Nephron (organoid): ENCODE data around the gene POMGNT2.

ENCODE experiments used
- H3K27ac Mint-ChIP-seq, 3 experiments: 2 replicates each; pipeline ENCODE4 v1.8.0; 2020; ENCODE audit warnings: mixed read lengths in 3 of 3, mild to moderate bottlenecking in 2 of 3, moderate library complexity in 1 of 3
- H3K27me3 Mint-ChIP-seq: 2 replicates; pipeline ENCODE4 v1.8.0; 2021; ENCODE audit warnings: low read depth, mild to moderate bottlenecking, moderate library complexity, mixed read lengths
- H3K36me3 Mint-ChIP-seq: 2 replicates; pipeline ENCODE4 v1.8.0; 2020; ENCODE audit warnings: low read depth, mixed read lengths
- H3K4me1 Mint-ChIP-seq: 2 replicates; pipeline ENCODE4 v1.8.0; 2020; ENCODE audit warnings: mixed read lengths
- H3K4me3 Mint-ChIP-seq, 3 experiments: 2 replicates each; pipeline ENCODE4 v1.8.0; 2020; ENCODE audit warnings: mild to moderate bottlenecking in 3 of 3, mixed read lengths in 3 of 3, moderate library complexity in 2 of 3
- H3K9me3 Mint-ChIP-seq: 2 replicates; pipeline ENCODE4 v1.8.0; 2020; ENCODE audit warnings: mixed read lengths
- TF ChIP-seq, protein P1 (sequence below), 3 experiments: fragments of 200-600 bp; sonication (generic); IDR thresholded peaks; one replicate each; pipeline ENCODE4 v1.5.0; 2021; ENCODE audit warnings: antibody characterized with exemption in 3 of 3; ENCODE audit not compliant: unreplicated experiment in 3 of 3

The POMGNT2 gene

DNA sequence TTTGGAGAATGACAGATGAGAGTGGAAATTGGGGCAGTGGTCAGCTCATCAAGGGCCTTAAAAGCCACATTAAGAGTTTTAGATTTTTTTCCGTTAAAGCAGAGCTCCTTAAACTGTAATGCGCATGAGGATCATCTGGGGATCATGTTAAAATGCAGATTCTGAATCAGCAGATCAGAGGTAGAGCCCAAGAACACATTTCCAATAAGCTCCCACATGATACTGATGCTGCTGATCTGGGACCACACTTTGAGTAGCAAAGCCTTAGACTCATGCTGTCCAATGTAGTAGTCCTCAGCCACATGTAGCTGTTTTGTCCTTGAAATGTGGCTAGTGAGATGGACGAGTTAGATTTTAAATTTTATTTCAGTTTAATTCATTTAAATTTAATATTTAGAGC is 26.3 kb upstream of the POMGNT2 start:
- H3K4me1 Mint-ChIP-seq = peaks cover 17% of the 10 kb centered on the region
- no peak overlapping the region for H3K27ac Mint-ChIP-seq
- no peak overlapping the region for H3K4me3 Mint-ChIP-seq
- TF ChIP-seq, protein P1, sequence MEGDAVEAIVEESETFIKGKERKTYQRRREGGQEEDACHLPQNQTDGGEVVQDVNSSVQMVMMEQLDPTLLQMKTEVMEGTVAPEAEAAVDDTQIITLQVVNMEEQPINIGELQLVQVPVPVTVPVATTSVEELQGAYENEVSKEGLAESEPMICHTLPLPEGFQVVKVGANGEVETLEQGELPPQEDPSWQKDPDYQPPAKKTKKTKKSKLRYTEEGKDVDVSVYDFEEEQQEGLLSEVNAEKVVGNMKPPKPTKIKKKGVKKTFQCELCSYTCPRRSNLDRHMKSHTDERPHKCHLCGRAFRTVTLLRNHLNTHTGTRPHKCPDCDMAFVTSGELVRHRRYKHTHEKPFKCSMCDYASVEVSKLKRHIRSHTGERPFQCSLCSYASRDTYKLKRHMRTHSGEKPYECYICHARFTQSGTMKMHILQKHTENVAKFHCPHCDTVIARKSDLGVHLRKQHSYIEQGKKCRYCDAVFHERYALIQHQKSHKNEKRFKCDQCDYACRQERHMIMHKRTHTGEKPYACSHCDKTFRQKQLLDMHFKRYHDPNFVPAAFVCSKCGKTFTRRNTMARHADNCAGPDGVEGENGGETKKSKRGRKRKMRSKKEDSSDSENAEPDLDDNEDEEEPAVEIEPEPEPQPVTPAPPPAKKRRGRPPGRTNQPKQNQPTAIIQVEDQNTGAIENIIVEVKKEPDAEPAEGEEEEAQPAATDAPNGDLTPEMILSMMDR (IDR thresholded peaks at IDR 0.05; ENCODE audit: unreplicated experiment in 3 of 3) = no peak
- peaks cover 4% of the 10 kb centered on the region for H3K27me3 Mint-ChIP-seq
- peaks cover 10% of the 10 kb centered on the region for H3K9me3 Mint-ChIP-seq
- H3K36me3 Mint-ChIP-seq = no peaks in the 10 kb centered on the region

DNA sequence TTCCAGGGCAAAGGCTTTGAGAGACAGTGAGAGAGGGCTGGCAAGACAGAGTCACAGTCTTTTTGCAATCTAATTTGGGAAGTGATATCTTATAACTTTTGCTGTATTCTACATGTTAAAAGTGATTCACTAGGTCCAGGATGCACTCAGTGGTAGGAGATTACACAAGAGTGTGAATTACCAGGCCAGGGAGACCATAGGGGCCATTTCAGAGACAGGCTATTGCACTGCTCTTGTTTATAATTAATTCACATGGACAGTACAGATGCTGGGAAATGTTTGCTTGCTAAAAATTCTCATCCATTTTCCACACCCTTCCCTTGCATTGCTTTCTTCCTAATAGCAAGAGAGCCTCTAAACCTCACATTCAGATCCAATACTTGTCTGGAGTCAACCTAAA is 22.6 kb upstream of the POMGNT2 start:
- H3K36me3 Mint-ChIP-seq = peaks cover 5% of the 10 kb centered on the region
- TF ChIP-seq, protein P1 (IDR thresholded peaks at IDR 0.05; ENCODE audit: unreplicated experiment in 3 of 3) = no peak
- H3K9me3 Mint-ChIP-seq = peaks cover 15% of the 10 kb centered on the region
- no peak overlapping the region for H3K4me3 Mint-ChIP-seq
- H3K4me1 Mint-ChIP-seq = peaks cover 14% of the 10 kb centered on the region
- peaks cover 4% of the 10 kb centered on the region for H3K27me3 Mint-ChIP-seq
- no peak overlapping the region for H3K27ac Mint-ChIP-seq

DNA sequence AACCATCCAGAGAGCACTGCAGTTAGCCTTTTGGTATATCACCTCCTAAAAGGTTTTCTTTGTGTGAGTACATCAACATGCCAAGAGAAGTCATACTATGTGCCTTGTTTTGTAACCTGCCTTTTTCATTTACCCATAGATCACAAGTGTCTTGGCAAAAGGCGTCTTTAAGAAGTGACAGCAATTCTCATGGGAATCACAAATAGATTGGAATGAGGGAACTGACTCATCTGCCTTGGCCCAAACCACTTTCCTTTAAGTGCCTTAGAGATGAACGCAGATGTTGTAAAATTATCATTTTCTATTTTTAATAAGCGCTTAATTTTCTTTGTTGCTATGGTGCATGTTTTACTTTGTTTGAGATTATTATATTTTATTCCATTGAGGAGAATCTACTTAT is 20.7 kb upstream of the POMGNT2 start:
- Mint-ChIP-seq H3K36me3 (peaks cover 6% of the 10 kb centered on the region), H3K4me3 (no peak overlapping the region), H3K27me3 (peaks cover 4% of the 10 kb centered on the region), H3K4me1 (no peaks in the 10 kb centered on the region), H3K9me3 (peaks cover 27% of the 10 kb centered on the region), H3K27ac (no peak overlapping the region)
- TF ChIP-seq, protein P1 (IDR thresholded peaks at IDR 0.05; ENCODE audit: unreplicated experiment in 3 of 3) = no peak

DNA sequence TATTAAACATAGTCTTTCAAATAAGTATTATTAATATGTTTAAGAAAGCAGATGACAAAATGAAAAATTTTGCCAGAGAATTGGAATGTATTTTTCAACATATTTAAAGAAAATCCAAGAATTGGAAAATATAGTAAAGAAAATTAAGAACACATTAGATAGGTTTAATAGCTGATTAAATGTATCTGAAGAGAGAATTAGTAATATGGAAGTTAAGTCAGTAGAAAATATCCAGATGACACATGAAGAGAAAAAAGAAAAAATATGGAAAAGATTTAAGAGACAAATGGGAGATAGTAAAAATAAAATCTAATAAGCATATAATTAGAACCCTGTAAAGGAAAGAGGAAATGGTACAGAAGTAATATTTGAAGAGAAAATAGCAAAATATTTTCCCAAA is 18.0 kb upstream of the POMGNT2 start:
- TF ChIP-seq, protein P1 (IDR thresholded peaks at IDR 0.05; ENCODE audit: unreplicated experiment in 3 of 3) = no peak
- Mint-ChIP-seq H3K9me3 (peaks cover 27% of the 10 kb centered on the region), H3K27me3 (peaks cover under 1% of the 10 kb centered on the region), H3K27ac (no peak overlapping the region), H3K4me1 (no peaks in the 10 kb centered on the region), H3K36me3 (peaks cover 6% of the 10 kb centered on the region), H3K4me3 (no peak overlapping the region)

DNA sequence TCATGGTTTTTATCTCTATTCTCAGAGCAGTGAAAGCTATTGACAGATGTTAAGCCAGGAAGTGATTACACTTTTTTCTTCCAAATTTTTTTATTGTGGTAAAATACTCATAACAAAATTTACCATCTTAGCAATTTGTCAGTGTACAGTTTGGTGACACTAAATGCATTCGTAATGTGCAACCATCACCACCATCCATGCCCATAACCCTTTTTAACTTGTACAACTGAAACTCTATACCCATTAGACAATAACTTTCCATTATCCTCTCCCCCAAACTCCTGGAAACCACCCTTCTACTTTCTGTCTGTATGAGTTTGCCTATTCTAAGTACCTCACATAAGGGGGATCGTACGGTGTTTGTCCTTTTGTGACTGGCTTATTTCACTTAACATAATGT is 15.1 kb upstream of the POMGNT2 start:
- Mint-ChIP-seq H3K36me3 (peaks cover 6% of the 10 kb centered on the region), H3K27ac (no peak overlapping the region), H3K9me3 (peaks cover 27% of the 10 kb centered on the region), H3K27me3 (peaks cover 16% of the 10 kb centered on the region), H3K4me1 (no peaks in the 10 kb centered on the region), H3K4me3 (no peak overlapping the region)
- TF ChIP-seq, protein P1 (IDR thresholded peaks at IDR 0.05; ENCODE audit: unreplicated experiment in 3 of 3) = no peak

DNA sequence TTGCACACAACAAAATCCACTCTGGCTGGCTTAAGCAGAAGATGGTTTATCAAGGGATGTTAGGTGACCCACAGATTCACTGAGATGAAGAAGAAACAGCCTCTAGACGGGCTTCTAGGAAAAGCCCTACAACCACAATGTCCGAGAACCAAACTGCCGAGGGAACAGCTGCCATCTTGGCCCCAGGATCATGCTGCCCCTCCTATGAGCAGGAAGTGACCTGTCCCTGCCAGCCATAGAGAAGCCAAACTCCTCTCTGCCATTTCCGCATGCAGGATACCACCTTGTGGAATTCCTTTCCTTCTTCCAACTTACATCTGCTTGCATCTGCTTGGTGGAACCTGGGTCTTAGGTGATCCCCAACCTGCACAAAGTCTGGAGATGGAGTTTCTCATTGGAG is 11.4 kb upstream of the POMGNT2 start:
- Mint-ChIP-seq H3K9me3 (peaks cover 3% of the 10 kb centered on the region), H3K4me1 (no peaks in the 10 kb centered on the region), H3K27me3 (peaks cover 22% of the 10 kb centered on the region), H3K27ac (no peak overlapping the region), H3K36me3 (no peaks in the 10 kb centered on the region), H3K4me3 (no peak overlapping the region)
- TF ChIP-seq, protein P1 (IDR thresholded peaks at IDR 0.05; ENCODE audit: unreplicated experiment in 3 of 3) = no peak
